Measurements from ENCODE around the gene AFTPH.

Gene AFTPH

DNA sequence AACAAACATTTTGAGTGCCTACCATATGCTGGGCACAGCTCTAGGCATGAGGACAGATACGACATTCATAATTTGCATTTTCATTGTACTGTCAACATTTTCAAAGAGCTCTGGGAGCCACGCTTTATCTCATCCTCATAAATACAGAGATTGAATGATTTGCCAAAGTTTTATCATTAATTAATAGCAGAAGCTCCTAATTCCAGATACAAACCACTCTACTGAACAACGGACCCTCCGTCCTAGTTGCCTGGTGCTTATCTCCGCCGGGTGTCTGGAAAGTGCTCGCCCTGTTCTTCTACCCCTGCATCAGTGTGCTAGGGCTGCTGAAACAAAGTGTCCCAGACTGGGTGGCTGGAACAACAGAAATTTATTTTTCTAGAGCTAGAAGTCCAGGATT lies 105.7 kb downstream of the AFTPH start:
- in situ Hi-C loops (cut with MboI; ENCODE audit: low sequenced_read_pairs, unreplicated experiment): no loop called here
- DNase-seq (ENCODE audit: low spot score): no peak
- TF ChIP-seq, protein P1, sequence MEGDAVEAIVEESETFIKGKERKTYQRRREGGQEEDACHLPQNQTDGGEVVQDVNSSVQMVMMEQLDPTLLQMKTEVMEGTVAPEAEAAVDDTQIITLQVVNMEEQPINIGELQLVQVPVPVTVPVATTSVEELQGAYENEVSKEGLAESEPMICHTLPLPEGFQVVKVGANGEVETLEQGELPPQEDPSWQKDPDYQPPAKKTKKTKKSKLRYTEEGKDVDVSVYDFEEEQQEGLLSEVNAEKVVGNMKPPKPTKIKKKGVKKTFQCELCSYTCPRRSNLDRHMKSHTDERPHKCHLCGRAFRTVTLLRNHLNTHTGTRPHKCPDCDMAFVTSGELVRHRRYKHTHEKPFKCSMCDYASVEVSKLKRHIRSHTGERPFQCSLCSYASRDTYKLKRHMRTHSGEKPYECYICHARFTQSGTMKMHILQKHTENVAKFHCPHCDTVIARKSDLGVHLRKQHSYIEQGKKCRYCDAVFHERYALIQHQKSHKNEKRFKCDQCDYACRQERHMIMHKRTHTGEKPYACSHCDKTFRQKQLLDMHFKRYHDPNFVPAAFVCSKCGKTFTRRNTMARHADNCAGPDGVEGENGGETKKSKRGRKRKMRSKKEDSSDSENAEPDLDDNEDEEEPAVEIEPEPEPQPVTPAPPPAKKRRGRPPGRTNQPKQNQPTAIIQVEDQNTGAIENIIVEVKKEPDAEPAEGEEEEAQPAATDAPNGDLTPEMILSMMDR (IDR thresholded peaks at IDR 0.05; ENCODE audit: borderline replicate concordance, control extremely low read depth, extremely low read depth, insufficient read depth, missing control alignments): no peak

DNA sequence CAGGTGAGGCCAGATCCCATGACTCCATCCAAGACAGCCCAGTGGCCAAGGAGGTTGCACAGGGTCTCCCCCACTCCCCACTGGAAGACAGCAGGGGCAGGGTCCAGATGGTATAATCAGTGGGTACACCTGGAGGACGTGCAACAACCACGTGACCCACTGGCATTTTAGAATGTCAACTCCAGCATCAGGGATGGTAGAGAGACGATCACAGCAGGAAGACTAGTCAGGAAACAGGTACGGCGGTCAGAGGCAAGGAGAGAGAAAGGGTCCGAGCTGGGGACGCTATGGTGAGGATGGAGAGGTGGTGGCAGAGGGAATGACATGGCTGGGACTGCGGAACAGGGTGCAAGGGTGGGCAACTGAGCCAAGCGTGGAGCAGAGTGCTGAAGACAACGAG lies 106.6 kb downstream of the AFTPH start:
- in situ Hi-C loops (cut with MboI; ENCODE audit: low sequenced_read_pairs, unreplicated experiment): no loop called here
- no peak for DNase-seq (ENCODE audit: low spot score)
- TF ChIP-seq, protein P1 (IDR thresholded peaks at IDR 0.05; ENCODE audit: borderline replicate concordance, control extremely low read depth, extremely low read depth, insufficient read depth, missing control alignments): no peak

DNA sequence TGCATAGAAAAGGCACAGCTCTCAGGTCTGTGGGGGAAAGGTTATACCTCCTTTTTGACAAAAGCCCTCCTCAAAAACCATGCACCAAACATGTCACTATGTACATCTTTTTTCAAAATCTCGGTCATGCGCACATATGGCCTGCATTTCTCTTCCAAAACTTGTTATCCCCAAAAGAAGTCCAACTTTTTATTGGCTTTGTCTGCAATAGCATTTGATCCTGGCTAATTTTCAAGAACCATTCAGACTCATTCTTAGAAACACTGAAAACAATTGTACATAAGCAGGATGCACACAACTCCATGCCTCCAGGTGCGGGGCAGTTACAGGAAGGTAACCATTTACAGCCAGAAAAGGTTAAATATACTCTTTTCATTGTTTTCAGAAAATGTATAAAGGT lies 107.6 kb downstream of the AFTPH start:
- DNase-seq (ENCODE audit: low spot score): no peak
- in situ Hi-C loops (cut with MboI; ENCODE audit: low sequenced_read_pairs, unreplicated experiment): no loop called here
- TF ChIP-seq, protein P1 (IDR thresholded peaks at IDR 0.05; ENCODE audit: borderline replicate concordance, control extremely low read depth, extremely low read depth, insufficient read depth, missing control alignments): no peak

DNA sequence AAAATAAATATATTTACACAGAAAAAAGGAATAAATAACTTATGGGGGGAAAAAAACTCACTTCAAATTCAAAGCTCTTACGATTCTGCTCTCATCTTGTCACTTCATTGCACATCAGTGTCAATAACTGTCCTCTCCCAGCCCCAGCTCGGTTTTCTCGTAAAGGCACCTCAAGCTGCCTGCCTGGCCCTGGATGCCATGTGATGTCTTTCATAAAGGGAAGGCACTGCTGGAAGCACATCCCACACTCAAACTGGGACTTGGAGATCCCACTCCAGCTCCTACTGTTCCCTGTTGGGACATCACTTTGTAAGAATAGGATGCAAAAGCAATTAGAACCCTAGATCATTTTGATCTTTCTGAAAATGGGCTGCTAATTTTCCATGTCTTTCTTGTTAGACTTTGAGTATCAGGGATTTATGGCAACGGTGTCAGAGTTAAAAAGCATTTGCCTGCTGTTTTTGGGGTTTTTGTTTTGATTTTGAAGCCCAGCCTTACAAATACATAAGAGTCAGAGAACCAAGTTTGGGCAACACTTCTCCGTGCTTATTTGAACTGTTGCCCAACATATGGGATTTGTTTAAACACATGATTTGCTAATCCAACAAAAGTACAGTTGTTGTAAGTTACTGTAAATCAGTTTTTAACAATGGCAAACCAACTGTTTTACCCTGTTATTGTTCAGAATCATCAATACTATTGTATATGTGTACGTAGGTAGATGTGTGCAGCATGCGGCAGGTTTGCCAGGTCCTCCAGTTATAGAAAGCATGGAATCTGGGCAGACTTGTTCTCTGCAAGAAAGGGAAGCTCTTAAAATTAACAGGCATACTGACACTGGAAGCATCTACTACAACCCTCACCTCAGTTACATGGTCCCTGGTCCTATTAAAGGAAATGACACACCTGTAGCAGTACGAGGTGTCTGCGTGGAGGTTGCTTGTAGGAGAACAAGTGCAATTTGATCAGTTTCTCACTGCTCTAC lies 109.0 kb downstream of the AFTPH start:
- TF ChIP-seq, protein P1 (IDR thresholded peaks at IDR 0.05; ENCODE audit: borderline replicate concordance, control extremely low read depth, extremely low read depth, insufficient read depth, missing control alignments): no peak
- in situ Hi-C loops (cut with MboI; ENCODE audit: low sequenced_read_pairs, unreplicated experiment): no loop called here
- no peak for DNase-seq (ENCODE audit: low spot score)

DNA sequence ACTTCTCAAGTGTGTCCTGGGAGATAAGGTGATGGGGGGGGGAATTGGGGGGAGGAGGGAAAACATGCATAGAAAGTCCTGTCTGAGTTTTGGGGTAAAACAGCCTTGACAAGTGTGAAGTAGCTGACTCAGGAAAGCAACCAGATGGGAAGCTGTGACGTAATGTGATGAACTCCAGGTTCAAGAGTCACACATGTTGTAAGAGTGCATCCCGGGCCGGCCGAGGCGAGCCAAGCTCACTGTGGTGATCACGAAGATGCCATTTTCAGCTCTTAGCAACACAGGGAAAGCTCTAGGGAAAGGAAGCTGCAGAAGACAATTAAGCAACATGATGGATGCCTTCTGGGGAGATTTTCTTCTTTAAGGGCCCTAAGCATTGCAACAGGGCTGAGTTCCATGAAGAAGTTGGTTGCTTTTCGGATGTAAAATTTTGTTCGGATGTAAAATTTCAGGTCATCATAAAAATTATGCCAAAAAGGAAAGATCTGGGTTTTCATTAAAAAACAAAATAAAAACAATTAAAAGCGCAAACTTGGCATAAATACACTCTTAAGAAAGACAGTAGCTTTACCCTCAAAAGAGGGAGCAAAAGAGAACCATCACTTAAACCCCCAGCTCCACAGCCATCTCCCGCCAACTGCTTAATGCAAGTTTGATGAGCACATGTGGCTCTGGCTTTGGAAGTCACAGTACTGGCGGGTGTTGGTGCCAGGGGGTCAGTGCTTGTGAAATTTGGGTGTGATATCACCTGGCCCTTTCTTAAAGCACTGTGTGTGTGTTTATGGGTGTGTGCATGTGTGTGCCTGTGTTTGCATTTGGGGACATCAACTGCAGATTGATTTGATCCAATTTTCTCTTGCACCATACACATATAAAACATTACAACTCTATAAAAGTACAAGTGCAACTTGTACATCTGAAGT lies 110.5 kb downstream of the AFTPH start:
- no peak for DNase-seq (ENCODE audit: low spot score)
- in situ Hi-C loops (cut with MboI; ENCODE audit: low sequenced_read_pairs, unreplicated experiment): no loop called here
- TF ChIP-seq, protein P1 (IDR thresholded peaks at IDR 0.05; ENCODE audit: borderline replicate concordance, control extremely low read depth, extremely low read depth, insufficient read depth, missing control alignments): no peak
